SU-DHL-6 (cell line): ENCODE data around the gene NR1D1.

Source experiments
- H2AFZ ChIP-seq: fragments of 200-600 bp; sonication (generic); 2 replicates; pipeline ENCODE4 v1.6.1; 2014; ENCODE audit warnings: low read depth, mild to moderate bottlenecking, moderate library complexity, mixed read lengths, antibody characterized with exemption, low read length; ENCODE audit not compliant: severe bottlenecking
- H3F3A ChIP-seq: fragments of 200-600 bp; shearing (Covaris generic); 2 replicates; pipeline ENCODE4 v1.6.0; 2016; ENCODE audit warnings: antibody characterized with exemption, mild to moderate bottlenecking; ENCODE audit not compliant: insufficient read depth
- H3K27ac ChIP-seq: fragments of 200-600 bp; sonication (generic); 2 replicates; pipeline ENCODE4 v1.5.1; 2016; ENCODE audit warnings: low read depth, mild to moderate bottlenecking, low read length, moderate library complexity, mixed read lengths
- H3K27me3 ChIP-seq: fragments of 200-600 bp; sonication (generic), shearing (Covaris generic); 2 replicates; pipeline ENCODE4 v1.6.0; 2014; ENCODE audit warnings: mild to moderate bottlenecking, low read length
- H3K36me3 ChIP-seq: fragments of 200-600 bp; sonication (generic); 2 replicates; pipeline ENCODE4 v1.6.1; 2014; ENCODE audit warnings: mild to moderate bottlenecking, low read length, mixed read lengths
- H3K4me2 ChIP-seq: fragments of 300-600, 200-600 bp; shearing (Covaris generic), sonication (generic); 2 replicates; pipeline ENCODE4 v1.6.0; 2014; ENCODE audit warnings: low read length, low read depth, mild to moderate bottlenecking; ENCODE audit not compliant: poor library complexity, severe bottlenecking
- H3K4me3 ChIP-seq: fragments of 200-600 bp; sonication (generic); 2 replicates; pipeline ENCODE4 v1.5.1; 2014; ENCODE audit warnings: antibody characterized with exemption, low read length, mild to moderate bottlenecking, mixed read lengths; ENCODE audit not compliant: insufficient read depth, poor library complexity, severe bottlenecking
- H3K79me2 ChIP-seq: fragments of 200-600 bp; sonication (generic); 2 replicates; pipeline ENCODE4 v1.6.1; 2014; ENCODE audit warnings: mild to moderate bottlenecking, low read length, moderate library complexity; ENCODE audit not compliant: insufficient read depth
- H3K9ac ChIP-seq: fragments of 200-600 bp; sonication (generic); 2 replicates; pipeline ENCODE4 v1.7.0; 2014; ENCODE audit warnings: mild to moderate bottlenecking, low read length
- H3K9me2 ChIP-seq: fragments of 200-600 bp; sonication (generic); replicated peaks from 2 replicates; pipeline ENCODE4 v1.6.1; 2014; ENCODE audit warnings: low read length; ENCODE audit not compliant: insufficient read depth
- H3K9me3 ChIP-seq: fragments of 200-600 bp; sonication (generic); 2 replicates; pipeline ENCODE4 v1.6.1; 2014; ENCODE audit warnings: low read length, mixed read lengths; ENCODE audit not compliant: insufficient read depth
- H4K20me1 ChIP-seq: fragments of 200-600 bp; sonication (generic); 2 replicates; pipeline ENCODE4 v1.6.1; 2014; ENCODE audit warnings: low read depth, mild to moderate bottlenecking, antibody characterized with exemption, low read length, moderate library complexity, mixed read lengths
- EZH2phosphoT487 ChIP-seq: fragments of 200-600 bp; sonication (generic), shearing (Covaris generic); conservative IDR thresholded peaks from 2 replicates; pipeline ENCODE4 v1.6.1; 2018; ENCODE audit warnings: mild to moderate bottlenecking, antibody characterized with exemption, low read length, moderate library complexity, mixed read lengths
- TF ChIP-seq, protein P1 (sequence below): fragments of 200-600 bp; sonication (generic); IDR thresholded peaks from one replicate; pipeline ENCODE4 v1.5.1; 2017; ENCODE audit warnings: antibody characterized with exemption, mild to moderate bottlenecking, low read length, moderate library complexity; ENCODE audit not compliant: insufficient read depth, poor library complexity, severe bottlenecking

The NR1D1 gene

DNA sequence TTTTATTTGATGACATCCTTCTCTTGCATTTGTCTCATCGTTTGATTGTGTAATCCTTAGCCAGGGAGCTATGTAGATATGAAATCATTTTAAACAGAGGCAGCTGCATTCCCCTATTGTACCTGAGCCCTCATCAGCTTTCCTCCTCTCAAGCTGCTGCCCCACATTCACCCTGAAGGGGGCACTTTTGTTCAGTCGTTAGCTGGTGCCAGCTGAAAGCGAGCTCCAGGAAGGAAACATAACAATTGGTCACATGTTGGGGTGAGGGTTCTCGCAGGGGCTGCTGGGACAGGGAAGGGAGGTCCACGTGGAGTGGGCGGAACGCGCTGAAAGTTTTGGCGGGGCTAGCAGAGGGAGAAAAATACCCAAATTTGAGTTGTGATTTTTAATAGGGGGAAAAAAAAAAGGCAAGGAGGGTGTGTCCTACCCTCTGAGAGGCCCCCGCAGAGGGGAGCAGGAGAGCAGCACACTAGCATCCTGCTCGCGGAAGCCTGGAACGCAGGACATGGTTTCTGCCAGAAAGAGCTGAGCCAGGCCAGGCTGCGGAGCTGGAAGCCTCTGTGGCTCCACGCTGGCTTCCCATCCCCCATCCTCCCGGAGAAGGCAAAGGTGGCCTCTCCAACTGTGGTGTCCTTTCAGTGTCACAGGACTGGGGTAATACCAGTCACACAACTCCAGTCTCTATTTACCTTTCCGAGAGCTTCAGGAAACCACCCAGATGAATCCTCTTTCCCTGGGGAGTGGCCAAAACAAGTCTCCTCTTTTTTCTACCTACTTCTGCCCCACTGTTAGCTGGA is 12.9 kb upstream of the NR1D1 start:
- H3K9ac ChIP-seq, result peak overlapping the region; percentile 62
- peak overlapping the region; percentile 40 for H3K4me3 ChIP-seq
- H4K20me1 ChIP-seq, result no peaks in the 10 kb centered on the region
- no peaks in the 10 kb centered on the region for H3K27me3 ChIP-seq
- no peaks in the 10 kb centered on the region for H3F3A ChIP-seq
- no peaks in the 10 kb centered on the region for H3K9me2 ChIP-seq
- H3K79me2 ChIP-seq, result no peaks in the 10 kb centered on the region
- peak overlapping the region; percentile 60 for H3K27ac ChIP-seq
- peak overlapping the region; percentile 6 for H2AFZ ChIP-seq
- H3K9me3 ChIP-seq, result no peaks in the 10 kb centered on the region
- TF ChIP-seq, protein P1, sequence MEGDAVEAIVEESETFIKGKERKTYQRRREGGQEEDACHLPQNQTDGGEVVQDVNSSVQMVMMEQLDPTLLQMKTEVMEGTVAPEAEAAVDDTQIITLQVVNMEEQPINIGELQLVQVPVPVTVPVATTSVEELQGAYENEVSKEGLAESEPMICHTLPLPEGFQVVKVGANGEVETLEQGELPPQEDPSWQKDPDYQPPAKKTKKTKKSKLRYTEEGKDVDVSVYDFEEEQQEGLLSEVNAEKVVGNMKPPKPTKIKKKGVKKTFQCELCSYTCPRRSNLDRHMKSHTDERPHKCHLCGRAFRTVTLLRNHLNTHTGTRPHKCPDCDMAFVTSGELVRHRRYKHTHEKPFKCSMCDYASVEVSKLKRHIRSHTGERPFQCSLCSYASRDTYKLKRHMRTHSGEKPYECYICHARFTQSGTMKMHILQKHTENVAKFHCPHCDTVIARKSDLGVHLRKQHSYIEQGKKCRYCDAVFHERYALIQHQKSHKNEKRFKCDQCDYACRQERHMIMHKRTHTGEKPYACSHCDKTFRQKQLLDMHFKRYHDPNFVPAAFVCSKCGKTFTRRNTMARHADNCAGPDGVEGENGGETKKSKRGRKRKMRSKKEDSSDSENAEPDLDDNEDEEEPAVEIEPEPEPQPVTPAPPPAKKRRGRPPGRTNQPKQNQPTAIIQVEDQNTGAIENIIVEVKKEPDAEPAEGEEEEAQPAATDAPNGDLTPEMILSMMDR, result peak; percentile 67
- no peak for TF ChIP-seq EZH2phosphoT487
- no peaks in the 10 kb centered on the region for H3K36me3 ChIP-seq
- H3K4me2 ChIP-seq, result peak overlapping the region; percentile 69

DNA sequence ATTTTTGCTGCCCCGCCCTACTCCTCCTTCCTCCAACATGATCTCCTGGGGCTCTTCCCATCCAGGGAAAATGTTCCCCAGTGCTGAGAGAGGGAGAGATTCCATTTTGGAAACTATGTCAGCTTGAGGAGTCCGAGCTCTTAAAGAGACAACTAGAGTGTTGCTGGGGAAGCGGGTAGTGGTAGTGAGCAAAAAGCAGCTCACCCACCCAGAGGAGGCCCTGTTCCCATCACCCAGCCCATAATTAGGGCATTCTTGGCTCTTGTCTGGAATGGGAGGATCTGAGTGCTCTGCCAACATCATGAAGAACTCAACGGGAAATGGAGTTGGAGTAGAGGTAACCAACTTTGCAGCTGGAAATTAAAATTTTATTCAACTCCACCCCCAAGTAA is 12.3 kb upstream of the NR1D1 start:
- Histone ChIP-seq H3F3A (no peaks in the 10 kb centered on the region), H3K36me3 (no peaks in the 10 kb centered on the region), H3K4me3 (no peak overlapping the region), H3K4me2 (peak overlapping the region; percentile 69), H3K9ac (peak overlapping the region; percentile 28; the same call in 1 of the 2 replicates), H3K27me3 (no peaks in the 10 kb centered on the region), H4K20me1 (no peaks in the 10 kb centered on the region), H2AFZ (peak overlapping the region; percentile 79), H3K27ac (no peak overlapping the region), H3K9me3 (no peaks in the 10 kb centered on the region), H3K79me2 (no peaks in the 10 kb centered on the region), H3K9me2 (no peaks in the 10 kb centered on the region)
- no peak for TF ChIP-seq EZH2phosphoT487
- TF ChIP-seq, protein P1, result no peak

GRCh38 chr17:40112191-40112711 is 11.9 kb upstream of the NR1D1 start:
- no peaks in the 10 kb centered on the region for H3K79me2 ChIP-seq
- no peaks in the 10 kb centered on the region for H3K9me3 ChIP-seq
- H3K4me3 ChIP-seq, result no peak overlapping the region
- H3K36me3 ChIP-seq, result no peaks in the 10 kb centered on the region
- no peak for TF ChIP-seq EZH2phosphoT487
- TF ChIP-seq, protein P1, result no peak
- no peaks in the 10 kb centered on the region for H3K9me2 ChIP-seq
- H3K27ac ChIP-seq, result no peak overlapping the region
- H3K4me2 ChIP-seq, result peak overlapping the region; percentile 29
- peak overlapping the region; percentile 79 for H2AFZ ChIP-seq
- no peaks in the 10 kb centered on the region for H3F3A ChIP-seq
- no peaks in the 10 kb centered on the region for H3K27me3 ChIP-seq
- H4K20me1 ChIP-seq, result no peaks in the 10 kb centered on the region
- H3K9ac ChIP-seq, result peak overlapping the region; percentile 28; the same call in 1 of the 2 replicates
